NCI-H1436 treated with DMSO at 0.1 percent for 48 hours (cell line): ENCODE measurements around the gene RAX2.
"Not testable (repeated sequence)": the region's sequence is repeated elsewhere in the genome, so short reads cannot be mapped to it uniquely, and the experiment has no call there.

Source experiments
- DNase-seq: peaks from one replicate; lab custom pipeline; 2025; lab: John Stamatoyannopoulos, UW

The RAX2 gene

DNA sequence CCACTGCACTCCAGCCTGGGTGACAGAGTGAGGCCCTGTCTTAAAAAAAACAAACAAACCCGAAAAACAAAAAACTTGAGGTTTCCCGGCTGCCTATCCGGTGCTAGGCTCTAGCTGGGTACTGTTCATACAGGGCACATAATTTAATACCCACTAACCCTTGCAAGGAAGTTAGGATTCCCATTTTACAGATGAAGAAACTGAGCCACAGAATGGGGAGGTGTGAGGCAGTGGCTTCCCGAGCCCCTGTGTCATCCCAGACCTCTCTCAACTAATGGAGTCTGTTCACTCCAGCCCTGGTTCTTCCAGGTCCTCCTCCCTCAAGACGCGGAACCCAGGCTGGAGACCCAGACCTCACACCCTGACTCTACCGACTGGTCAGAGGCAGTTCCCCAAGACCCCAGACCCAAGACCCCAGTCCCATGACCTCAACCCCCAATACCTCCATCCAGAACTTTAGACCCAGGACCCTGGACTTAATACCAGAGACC is 11.1 kb downstream of the RAX2 start:
- DNase-seq, result no peak

DNA sequence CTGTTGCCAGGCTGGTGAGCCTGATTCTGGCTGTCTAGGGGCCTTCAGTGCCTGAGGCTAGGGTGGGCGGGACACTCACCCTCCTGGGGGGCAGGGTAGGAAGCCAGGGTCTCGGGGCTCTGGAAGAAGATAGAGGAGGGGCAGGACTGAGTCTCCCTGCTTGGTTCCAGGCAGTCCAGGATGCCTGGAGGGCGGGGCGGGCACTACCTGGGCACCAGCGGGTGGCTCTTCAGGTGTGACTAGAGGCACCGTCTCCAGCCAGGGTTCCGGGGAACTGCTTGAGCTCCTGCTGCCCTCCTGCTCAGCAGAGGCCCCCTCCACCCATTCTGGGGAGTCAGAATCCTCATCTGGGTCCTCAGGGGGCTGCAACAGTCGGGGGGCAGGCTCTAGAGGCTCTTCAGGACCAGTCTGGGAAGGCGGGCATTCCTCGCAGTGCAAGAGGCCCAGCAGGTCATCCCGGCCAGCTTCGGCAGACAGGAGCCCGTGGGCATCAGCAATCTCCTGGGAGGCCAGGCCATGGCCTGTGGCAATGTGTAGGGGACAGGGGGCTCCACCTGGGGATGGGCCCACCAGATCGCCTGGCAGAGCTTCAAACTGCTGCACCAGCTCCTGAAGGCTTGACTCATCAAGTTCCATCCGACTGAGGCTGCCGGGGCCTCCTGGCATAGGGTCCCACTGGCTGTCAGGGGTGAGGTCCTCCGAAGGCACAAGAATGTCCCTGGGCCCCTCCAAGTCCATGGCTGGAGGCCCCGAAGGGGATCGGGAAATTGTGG is 12.4 kb downstream of the RAX2 start:
- DNase-seq, result no peak

DNA sequence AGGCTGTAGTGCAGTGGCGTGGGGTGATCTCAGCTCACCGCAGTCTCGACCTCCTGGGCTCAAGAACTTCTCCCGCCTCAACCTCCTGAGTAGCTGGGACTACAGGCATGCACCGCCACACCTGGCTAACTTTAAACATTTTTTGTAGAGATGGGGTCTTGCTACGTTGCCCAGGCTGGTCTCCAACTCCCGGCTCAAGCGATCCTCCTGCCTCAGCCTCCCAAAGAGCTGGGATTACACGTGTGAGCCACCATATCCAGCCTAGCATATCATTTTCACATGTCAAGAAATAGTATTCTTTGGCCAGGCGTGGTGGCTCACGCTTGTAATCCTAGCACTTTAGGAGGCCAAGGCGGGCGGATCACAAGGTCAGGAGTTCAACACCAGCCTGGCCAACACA is 13.7 kb downstream of the RAX2 start:
- not testable (repeated sequence) for DNase-seq

DNA sequence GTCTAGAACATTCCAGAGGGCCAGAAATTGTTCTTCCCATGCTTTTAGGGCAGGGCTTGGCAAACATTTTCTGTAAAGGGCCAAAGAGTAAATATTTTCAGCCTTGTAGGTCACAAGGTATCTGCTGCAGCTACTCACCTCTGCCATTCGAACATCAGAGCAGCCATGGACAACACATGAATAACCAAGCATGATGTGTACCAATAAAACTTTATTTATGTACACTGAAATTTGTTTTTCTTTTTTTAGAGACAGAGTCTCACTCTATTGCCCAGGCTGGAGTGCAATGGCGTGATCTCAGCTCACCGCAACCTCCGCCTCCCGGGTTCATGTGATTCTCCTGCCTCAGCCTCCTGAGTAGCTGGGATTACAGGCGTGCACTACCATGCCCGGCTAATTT is 14.3 kb downstream of the RAX2 start:
- not testable (repeated sequence) for DNase-seq

DNA sequence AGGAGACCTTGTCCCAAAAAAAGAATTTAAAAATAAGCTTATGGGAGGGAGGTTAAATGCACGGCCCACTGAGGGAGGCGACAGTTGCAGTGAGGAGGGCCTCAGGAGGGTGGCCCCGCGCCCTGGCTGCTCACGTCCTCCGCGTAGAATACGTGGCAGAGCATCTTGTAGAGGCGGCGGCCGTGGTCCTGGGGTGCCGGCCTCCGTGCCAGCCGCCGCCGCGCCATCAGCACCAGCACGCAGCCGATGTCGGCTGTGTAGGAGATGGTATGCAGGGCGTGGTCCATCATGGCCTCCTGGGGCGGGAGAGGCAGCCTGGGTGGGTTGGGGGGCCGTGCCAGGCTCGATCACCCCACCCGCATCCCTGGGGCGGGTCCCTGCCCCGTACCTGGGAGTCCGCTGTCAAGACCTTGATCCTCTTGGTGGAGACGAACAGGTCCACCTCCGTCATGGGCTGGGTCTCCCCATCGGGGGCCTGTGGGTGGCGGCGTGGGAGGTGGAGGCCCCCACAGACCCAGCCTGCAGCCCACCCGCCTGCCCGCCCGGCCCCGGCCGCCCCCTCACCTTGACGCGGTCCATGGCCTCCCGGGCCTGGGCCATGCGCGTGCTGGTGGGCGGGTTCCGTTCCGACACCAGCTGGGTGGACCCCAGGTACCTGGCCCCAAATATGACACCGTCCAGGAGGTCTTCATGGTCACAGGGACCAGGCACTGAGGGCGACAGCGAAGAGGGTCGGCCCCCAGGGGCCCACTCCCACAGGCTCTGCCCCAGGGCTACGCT is 18.2 kb downstream of the RAX2 start:
- DNase-seq, result no peak

DNA sequence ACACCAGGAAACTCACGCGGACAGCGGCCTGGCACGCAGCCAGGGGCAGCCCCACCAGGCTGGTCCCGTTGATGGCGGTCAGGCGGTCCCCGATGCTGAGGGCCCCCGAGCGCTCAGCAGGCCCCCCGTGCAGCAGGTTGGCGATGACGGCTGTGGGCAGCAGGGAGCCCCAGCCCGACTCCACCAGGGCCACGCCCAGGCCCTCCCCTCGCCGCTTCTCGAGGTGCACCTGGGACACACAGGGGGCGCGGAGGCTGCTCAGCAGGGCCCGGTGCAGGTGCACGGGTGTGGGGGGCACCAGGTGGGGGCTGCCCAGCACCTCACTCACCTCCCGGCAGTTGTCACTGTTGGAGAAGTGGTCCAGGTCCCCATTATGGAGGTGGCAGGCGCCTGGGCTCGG is 19.5 kb downstream of the RAX2 start:
- no peak for DNase-seq

DNA sequence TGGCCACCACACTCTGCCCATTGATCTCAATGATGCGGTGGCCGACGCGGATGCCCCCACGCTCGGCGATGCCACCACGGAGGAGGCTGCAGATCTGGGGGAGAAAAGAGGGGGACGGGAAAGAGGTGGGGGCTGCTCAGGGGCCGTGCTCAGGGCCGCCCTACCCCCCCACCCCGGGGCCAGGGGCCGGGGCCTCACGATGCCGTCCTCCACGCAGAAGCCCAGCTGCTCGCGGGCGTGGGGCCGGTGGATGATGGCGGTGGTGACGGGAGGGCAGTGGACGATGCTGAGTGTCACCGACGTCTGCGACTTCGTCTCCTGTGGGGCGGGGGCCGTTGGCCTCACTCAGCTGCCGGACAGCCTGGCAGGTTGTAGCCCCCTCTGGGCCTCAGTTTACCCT is 20.8 kb downstream of the RAX2 start:
- DNase-seq, result no peak

DNA sequence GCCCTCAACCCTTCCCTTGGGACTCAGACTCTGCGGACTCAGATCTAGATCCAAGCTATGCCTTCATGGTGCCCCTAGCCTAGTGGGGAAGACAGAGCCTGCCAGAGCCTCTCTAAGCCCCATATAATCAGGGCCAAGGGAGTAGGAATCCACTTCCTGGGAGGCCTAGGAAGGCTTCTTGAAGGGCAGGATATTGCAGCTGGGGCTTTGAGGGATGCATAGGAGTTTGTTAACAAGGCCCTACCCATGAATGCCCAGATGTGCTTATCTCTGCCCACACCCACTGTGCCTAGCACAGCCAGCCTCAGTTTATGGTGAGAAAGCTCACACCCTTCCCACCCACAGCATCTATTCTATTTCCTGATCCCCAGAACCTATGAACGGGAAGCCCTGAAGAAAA is 21.8 kb downstream of the RAX2 start:
- no peak for DNase-seq

DNA sequence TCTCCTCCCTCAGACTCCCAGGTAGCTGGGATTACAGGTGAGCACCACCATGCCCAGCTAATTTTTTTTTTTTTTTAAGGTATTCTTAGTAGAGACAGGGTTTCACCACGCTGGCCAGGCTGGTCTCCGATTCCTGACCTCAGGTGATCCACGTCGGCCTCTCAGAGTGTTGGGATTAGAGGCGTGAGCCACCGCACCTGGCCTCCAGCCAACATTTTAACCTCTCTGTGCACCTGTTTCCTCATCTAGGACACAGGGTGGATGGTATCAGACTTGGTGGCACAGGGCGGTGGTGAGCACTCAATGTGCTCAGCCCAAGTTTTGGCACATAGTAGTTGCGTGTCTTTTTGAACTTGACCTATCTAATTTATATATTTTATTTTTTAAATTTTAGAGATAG is 23.1 kb downstream of the RAX2 start:
- no peak for DNase-seq

DNA sequence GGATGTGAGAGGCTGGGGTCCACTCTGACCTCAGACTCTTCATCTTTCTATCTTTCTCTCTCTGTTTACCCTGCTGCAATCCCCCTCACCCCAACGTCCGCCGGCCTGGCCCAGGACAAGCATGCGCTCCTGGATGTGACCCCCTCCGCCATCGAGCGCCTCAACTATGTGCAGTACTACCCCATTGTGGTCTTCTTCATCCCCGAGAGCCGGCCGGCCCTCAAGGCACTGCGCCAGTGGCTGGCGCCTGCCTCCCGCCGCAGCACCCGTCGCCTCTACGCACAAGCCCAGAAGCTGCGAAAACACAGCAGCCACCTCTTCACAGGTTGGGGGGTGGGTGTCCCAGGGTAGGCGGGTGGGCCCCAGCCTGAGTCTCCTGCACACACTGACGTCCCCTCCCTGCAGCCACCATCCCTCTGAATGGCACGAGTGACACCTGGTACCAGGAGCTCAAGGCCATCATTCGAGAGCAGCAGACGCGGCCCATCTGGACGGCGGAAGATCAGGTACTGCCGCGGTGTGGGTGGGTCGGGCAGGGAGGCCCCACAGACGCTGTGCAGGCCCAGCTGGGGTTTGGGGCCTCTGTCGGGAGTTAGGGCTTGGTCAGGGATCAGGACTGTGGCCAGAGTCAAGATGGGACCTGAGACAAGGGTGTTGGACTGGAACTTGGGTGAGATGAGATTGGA is 25.5 kb downstream of the RAX2 start:
- DNase-seq, result no peak

DNA sequence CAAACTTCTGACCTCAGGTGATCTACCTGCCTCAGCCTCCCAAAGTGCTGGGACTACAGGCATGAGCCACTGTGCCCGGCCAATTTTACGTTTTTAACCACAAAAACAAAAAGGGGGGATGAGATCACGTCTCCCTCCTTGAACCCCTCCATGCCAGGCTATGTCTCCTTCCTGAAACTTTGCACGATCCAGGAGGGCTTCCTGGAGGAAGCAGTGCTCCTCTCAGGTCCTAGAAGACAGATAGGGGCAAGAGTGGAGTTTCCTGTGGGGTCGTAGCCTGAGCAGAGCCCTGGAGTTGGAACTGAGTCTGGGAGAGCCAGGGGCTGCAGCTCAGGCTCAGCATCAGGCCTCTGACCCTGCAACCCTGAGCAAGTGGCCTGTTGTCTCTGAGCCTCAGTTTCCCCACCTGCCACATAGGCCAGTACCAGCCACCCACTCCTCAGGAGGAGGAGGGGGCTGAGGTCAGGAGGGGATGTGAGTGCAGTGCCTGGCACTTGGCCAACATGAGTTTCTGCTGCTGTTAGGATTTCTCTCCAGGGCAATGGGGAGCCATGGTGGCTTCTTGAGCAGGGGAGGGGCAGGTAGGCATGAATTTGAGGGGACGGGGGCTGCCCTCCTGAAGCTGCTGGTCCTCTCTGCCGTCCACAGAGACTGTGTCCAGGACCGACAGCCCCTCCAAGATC is 26.5 kb downstream of the RAX2 start:
- no peak for DNase-seq

DNA sequence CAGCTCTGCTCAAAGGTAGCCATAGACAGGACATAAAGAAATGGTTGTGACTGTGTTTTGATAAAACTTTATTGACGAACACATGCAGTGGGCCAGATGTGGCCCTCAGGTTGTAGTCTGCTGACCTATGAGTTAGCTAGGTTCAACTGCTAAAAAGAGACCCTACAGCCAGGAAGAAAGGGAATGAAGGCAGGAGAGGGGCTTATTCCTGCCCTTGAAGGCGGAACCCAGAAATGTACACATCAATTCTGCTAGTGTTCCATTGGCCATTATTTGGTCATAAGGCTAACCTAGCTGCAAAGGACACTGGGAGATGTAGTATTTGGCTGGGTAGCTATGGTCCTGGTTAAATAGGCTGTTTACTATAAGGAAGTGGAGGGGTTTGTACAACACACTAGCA is 28.5 kb downstream of the RAX2 start:
- no peak for DNase-seq

DNA sequence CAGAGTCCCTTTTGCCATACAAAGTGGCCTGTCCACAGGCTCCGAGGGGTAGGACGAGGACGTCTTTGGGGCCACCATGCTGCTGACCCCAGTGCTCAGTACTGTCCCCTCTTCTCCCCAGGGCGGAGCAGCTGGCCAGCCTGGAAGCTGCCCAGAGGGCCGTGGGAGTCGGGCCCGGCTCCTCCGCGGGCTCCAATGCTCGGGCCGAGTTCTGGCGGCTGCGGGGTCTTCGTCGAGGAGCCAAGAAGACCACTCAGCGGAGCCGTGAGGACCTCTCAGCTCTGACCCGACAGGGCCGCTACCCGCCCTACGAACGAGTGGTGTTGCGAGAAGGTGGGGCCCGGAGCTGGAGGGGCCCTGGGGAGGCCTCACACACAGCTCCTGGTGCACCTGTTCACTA is 31.6 kb downstream of the RAX2 start:
- DNase-seq, result no peak

DNA sequence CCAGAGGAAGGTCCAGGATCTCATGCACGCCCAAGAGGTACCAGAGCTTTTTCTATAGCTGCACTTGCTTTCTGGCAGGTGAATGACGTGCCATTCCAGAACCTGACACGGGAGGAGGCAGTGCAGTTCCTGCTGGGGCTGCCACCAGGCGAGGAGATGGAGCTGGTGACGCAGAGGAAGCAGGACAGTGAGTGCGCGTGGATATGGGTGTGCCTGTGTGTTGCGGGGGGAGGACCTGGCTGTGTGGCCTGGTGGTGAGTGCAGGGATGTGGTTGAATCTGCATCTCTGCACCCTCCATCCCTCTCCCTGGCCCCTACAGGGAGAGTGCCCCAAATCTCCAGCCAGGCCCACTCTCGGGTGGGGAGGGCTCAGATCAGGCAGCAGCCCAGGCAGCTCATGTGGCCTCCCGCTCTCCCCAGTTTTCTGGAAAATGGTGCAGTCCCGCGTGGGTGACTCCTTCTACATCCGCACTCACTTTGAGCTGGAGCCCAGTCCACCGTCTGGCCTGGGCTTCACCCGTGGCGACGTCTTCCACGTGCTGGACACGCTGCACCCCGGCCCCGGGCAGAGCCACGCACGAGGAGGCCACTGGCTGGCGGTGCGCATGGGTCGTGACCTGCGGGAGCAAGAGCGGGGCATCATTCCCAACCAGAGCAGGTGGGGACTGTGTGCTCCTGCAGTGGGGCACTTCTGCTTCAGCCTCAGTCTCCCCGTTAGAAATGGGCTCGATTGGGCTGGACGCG is 33.4 kb downstream of the RAX2 start:
- no peak for DNase-seq

DNA sequence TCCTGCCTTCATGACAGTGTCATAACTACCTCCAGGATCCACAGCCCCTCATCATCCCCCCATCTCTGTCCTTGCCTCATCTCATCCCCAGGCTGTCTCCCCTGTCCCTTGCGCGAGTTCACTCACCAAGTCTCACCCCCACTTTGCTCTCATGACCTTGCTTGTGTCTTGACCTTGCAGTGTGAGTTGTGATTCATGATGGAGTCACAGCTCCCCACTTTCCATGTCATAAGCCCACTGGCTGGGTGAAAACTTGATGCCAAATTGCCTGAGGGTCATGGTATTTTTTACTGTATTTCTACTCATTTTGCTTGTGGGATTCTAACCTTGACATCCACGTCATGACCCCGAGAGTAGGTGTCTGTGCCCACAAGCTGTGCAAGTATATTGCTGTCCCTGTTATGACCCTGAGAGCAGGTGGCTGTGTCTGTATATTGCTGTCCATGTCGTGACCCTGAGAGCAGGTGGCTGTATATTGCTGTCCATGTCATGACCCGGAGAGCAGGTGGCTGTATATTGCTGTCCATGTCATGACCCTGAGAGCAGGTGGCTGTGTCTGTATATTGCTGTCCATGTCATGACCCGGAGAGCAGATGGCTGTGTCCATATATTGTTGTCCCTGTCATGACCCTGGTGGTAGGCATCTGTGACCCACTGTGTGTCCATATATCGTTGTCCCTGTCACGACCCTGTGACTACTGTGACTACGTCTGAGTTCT is 34.4 kb downstream of the RAX2 start:
- DNase-seq, result no peak

DNA sequence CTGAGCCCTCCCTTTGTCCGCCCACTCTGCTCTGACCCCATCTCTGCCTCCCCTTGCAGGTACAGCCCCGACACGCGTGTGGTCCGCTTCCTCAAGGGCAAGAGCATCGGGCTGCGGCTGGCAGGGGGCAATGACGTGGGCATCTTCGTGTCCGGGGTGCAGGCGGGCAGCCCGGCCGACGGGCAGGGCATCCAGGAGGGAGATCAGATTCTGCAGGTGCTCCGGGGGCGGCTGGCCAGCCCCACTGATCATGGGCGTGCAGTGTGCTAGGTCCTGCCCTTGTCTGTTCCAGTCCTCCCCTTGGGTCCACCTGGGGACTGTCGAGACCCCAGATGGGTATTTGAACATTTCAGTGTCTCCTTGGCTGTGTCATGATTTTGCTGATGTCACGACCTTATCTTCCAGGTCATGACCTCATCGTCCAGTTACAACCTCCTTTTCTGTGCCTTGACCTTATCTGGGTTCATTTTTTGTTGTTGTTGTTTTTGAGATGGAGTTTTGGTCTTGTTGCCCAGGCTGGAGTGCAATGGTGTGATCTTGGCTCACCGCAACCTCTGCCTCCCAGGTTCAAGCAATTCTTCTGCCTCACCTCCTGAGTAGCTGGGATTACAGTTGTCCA is 35.8 kb downstream of the RAX2 start:
- DNase-seq, result no peak

DNA sequence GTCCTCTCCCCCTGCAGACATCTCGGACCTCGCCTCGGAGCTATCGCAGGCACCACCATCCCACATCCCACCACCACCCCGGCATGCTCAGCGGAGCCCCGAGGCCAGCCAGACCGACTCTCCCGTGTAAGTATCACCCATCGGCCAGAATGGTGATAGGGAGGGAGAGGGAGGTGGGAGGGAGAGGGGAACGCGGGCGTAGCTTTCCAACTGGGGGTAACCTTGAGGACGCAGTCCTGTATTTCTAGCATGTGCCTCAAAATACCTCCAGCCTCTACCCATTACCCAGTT is 37.8 kb downstream of the RAX2 start:
- DNase-seq, result no peak

DNA sequence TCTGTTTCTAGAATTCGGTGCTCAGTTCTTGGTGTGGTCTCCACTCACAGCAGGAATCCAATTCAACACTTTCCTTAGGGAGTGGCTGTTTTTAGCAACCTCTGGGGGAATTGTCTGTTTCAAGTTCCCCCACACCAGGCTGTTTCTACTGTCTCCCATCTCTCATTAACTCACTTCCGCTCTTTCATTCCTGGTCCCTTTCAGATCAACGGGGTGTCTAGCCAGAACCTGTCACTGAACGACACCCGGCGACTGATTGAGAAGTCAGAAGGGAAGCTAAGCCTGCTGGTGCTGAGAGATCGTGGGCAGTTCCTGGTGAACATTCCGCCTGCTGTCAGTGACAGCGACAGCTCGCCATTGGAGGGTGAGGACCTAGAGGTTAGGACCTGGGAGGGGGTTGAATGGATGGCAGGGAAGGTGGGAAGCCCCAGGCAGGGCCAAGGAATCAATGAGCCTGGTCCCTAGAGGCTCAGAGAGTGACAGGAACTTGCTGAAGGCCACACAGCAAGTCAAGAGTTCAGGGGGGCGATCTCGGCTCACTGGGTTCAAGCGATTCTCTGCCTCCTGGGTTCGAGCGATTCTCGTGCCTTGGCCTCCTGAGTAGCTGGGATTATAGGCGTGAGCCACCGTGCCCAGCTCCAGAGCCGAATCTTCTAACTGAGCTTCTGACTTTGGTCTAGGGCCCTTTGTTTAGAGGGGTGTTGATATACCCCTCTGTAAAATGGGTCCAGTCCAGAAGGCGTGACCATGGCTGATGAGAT is 38.3 kb downstream of the RAX2 start:
- no peak for DNase-seq

DNA sequence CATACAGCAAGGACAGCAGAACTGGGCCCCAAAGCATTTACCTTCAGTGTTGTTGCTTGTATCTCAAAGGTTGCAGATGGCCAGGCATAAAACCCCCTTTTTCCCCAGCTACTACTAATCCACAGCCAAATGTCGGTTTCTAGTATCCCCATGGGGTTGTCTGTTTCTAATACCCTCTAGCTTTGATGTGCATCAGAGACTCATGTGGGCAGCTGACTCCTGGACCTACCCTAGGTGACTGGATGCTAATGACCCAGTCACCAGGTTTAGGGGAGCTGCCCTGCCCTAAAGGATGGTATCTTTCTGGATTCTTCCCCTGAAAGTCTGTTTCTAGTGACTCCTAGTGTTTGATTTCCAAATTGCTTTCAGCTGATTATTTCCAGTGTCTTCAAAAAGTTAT is 39.9 kb downstream of the RAX2 start:
- DNase-seq, result no peak

DNA sequence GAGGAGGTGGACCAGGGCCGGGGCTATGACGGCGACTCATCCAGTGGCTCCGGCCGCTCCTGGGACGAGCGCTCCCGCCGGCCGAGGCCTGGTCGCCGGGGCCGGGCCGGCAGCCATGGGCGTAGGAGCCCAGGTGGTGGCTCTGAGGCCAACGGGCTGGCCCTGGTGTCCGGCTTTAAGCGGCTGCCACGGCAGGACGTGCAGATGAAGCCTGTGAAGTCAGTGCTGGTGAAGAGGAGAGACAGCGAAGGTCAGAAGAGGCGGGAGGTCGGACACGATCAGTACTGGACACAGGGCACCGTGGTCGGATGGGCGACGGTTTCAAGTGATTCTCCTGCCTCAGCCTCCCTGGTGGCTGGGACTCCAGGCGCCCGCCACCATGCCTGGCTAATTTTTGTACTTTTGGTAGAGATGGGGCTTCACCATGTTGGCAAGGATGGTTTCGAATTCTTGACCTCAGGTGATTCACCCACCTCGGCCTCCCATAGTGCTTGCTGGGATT is 41.5 kb downstream of the RAX2 start:
- no peak for DNase-seq
